Measurements from ENCODE around the gene ZG16.
A peak's percentile ranks its signal among the peaks of the same experiment; 100 is the strongest.
"Not testable (repeated sequence)": the region's sequence is repeated elsewhere in the genome, so short reads cannot be mapped to it uniquely, and the experiment has no call there.

The ZG16 gene

DNA sequence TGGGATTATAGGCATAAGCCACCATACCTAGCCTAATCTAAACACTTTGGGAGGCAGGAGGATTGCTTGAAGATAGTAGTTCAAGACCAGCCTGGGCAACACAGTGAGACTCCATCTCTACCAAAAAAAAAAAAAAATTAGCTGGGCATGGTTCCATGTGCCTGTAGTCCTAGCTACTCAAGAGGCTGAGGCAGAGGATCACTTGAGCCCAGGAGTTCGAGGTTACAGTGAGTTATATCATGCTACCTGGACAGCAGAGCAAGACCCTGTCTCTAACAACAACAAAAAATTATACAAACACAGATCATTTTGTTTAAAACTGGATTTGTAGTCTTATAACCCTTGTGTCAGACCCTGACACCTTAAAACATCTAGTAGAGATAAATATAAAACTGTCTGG, 24.5 kb upstream of the ZG16 start:
- DNase-seq, result no peak

DNA sequence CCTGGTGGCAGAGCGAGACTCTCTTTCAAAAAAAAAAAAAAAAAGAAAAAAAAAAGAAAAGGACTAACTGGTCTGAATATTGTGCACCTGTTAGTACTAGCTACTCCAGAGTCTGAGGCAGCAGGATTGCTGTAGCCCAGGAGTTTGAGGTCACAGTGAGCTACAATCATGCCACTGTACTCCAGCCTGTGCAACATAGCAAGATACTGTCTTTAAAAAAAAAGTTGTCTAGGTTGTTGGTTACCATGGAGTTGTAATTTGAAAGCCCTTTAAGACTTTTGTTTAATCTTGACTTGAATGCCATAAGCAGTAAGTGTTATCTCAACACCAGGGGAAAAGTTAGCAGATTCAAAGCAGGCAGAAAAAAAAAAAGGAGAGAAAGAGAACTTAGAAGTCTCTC, 21.4 kb upstream of the ZG16 start:
- no peak for DNase-seq

GRCh38 chr16:29757086-29757485, 21.0 kb upstream of the ZG16 start:
- DNase-seq, result not testable (repeated sequence)

- DNase-seq, result no peak
Measured at GRCh38 chr16:29757950-29758466, 20.0 kb upstream of the ZG16 start.

DNA sequence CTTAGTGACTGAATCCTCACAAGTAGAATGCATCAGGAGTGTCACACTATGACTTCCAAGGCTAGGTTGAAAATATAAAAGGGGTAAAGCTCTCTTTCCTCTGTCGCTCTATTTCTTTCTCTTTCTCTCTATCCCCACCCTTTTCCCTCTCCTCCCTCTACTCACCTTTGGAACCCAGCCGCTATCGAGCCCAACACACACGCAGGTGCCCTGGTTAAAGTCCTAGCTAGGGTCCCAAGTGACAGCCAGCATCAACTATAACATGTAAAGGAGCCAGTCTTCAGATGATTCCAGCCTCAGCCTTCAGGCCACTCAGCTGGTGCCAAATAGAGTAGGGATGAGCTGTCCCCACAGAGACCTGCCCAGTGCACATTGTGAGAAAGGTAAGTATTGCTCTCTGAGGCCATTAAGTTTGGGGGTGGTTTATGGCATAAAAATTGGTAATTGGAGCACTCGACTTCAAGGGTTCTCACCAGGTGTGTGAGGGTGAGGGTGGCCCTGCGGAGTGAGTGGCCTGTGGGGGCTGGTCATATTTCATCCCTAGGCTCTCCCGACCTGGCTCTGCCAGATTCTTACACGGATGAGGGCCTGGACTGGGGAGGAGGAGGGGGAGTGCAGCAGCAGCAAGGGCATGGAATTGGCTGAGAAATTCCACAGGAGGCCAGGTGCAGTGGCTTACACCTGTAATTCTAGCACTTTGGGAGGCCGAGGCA, 17.3 kb upstream of the ZG16 start:
- DNase-seq, result no peak

DNA sequence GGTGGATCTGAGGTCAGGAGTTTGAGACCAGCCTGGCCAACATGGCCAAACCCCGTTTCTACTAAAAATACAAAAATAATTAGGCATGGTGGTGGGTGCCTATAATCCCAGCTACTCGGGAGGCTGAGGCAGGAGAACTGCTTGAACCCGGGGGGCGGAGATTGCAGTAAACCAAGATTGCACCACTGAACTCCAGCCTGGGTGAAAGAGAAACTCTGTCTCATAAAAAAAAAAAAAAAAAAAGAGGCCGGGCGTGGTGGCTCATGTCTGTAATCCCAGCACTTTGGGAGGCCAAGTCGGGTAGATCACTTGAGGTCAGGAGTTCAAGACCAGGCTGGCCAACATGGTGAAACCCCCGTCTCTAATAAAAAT, 16.8 kb upstream of the ZG16 start:
- not testable (repeated sequence) for DNase-seq

GRCh38 chr16:29761882-29762281, 16.2 kb upstream of the ZG16 start:
- DNase-seq, result no peak

DNA sequence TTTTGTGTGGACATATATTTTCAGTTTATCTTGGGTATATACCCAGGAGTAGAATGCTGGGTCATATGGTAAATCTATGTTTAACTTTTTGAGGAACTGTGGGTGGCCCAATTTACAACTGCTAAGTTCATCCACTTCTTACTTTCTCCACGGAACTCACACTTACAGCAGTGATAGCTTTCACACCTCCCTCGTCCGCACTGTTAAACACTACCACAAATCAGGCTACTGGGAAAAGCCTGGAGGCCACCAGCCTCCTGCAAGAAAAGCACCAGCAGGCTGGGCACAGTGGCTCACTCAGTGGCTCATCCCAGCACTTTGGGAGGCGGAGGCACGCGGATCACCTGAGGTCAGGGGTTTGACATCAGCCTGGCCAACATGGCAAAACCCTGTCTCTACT, 14.7 kb upstream of the ZG16 start:
- DNase-seq, result no peak

- no peak for DNase-seq
Measured at GRCh38 chr16:29765167-29766032, 12.7 kb upstream of the ZG16 start.

DNA sequence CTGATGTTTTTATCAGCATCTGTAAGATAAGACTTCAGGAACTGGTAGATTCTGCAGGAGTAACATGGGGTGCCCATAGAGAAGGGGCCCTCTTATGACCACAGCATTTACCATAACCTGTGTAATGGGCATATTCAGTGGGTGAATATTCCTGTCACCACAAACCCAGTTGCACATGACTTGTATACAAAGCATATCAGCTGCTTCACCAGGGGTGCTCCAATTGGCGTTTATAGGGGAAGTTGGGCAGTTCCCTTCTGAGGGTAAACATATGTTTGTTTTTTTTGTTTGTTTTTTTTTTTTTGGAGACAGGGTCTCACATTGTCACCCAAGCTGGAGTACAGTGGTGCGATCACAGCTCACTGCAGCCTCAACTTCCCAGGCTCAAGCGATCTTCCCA, 11.5 kb upstream of the ZG16 start:
- DNase-seq, result no peak

DNA sequence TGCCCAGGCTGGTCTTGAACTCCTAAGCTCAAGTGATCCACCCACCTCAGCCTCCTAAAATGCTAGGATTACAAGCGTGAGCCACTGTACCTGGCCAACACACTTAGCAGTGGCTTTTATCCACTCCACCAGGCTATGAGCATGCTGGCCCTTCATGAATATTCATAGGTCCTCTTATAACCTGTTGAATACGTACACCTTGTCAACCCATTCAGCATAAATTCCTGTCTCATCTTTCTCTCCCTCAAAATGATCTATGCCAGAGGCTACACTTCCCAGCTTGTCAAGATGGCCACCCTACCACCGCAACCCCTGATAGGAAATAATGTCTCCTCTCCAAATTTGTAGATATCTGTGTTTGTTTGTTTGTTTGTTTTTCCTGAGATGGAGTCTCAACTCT, 11.0 kb upstream of the ZG16 start:
- DNase-seq, result no peak

- no peak for DNase-seq
Measured at GRCh38 chr16:29769507-29769906, 8.5 kb upstream of the ZG16 start.

DNA sequence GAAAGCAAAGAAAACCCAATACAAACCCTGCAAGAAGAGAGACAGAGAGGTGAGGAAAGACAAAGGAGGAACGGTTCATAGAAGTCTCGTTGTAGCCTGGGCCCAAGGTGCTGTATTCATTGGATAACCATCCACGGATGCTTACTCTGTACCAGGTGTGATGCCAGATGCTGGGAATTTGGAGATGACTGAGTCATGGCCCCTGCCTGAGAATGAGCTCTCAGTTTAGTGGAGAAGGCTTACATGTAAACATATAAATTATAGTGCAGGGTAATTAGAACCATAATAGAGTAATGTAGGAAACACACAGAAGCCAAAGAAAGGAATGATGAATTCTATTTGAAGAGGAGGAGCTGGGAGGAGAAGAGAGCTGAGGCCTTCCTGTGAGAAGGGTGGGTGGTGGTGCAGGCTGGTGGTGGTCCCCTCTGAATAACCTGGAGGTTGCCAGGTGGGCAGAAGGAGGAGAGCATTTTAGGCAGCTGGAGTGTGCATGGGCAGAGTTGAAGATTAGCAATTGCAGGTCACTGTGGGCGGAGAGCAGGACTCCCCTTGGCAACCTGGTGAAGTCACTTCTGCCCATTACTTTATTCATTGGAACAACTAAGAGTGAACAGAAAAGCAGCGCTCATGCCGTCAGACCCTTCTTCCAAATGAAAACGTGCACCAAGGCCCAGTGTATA, 7.7 kb upstream of the ZG16 start:
- no peak for DNase-seq

DNA sequence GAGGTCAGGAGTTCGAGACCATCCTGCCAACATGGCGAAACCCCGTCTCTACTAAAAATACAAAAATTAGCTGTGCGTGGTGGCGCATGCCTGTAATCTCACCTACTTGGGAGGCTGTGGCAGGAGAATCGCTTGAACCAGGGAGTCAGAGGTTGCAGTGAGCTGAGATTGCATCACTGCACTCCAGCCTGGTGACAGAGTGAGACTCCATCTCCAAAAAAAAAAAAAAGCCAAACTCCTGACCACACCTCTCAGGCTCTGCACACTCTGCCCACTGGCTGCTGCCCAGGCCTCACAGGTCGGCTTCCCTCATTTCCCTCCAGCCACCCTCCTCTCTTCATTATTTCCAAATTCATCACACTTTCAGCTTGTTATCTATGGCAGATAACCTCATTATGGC, 5.7 kb upstream of the ZG16 start:
- not testable (repeated sequence) for DNase-seq

DNA sequence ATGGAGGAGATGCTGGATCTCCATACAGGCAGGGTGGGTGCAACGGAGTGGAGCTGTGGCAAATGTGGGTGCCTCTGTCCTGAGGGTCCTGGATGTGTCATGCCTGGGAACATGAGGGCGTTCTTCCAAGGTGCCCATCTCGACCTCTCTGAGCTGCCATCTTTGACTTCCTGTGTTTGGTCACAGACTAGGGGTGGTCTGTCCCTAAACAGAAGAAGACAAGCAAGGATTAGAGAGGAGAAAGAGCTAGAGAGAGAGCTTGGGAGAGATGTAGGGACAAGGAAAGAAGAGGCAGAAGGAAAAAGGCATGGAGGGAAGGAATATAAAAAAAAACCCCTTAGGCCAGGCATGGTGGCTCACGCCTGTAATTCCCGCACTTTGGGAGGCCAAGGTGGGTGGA, 3.3 kb upstream of the ZG16 start:
- no peak for DNase-seq

DNA sequence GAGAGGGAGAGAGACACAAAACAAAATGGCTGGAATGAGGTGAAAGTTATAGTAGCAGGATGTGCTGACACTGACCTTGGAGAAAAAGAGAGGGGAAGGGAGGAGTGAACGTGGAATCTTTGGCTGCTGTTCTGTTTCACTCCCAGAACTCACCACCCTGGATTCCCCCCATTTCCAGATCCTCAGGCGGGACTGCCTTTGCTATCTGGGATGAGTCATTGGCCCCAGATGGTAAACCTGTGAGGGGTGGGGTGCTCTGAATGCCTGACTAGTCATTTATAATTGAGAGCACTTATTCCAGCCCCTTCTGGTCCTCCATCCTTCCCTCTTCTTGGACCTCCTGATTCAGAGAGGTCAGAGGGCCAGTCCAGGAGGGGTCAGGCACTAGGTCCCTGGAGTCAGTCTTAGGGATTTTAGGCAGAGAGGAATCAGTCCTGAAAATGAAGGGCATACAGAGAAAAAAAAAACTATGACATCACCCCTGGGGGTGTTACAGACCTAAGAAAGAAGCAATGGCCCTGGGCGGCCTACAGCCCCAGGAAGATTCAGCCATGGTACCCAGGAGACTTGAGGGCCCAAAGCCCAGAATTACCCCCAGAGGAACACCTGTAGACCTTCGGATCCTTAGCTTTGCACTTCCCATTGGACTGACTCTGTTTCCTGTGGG, 2.2 kb upstream of the ZG16 start:
- DNase-seq, result no peak

GRCh38 chr16:29779474-29779873, 1.4 kb downstream of the ZG16 start:
- no peak for DNase-seq

DNA sequence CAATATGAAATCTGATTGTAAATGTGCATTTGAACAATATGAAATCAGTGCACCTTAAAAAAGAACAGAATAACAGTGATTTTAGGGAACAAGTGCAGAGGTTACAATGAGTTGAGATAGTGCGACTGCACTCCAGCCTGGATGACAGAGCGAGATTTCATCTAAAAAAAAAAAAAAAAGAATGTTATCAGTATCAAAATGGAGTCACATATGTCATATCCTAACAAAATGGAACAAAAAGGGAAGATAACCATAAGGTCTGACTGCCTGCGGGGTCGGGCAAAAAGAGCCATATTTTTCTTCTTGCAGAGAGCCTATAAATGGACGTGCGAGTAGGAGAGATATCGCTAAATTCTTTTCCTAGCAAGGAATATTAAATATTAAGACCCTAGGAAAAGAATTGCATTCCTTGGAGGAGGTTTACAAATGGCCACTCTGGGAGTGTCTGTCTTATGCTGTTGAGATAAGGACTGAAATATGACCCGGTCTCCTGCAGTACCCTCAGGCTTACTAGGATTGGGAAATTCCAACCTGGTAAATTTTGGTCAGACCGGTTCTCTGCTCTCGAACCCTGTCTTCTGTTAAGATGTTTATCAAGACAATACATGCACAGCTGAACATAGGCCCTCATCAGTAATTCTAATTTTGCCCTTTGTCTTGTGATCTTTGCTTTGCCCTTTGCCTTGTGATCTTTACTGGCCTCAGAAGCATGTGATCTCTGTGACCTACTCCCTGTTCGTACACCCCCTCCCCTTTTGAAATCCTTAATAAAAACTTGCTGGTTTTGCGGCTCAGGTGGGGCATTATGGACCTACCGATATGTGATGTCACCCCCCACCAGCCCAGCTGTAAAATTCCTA, 5.3 kb downstream of the ZG16 start:
- not testable (repeated sequence) for DNase-seq

- DNase-seq, result peak; percentile 29 to 43
Measured at GRCh38 chr16:29784157-29784556, 6.1 kb downstream of the ZG16 start.

GRCh38 chr16:29784901-29785500, 6.9 kb downstream of the ZG16 start:
- DNase-seq, result peak; percentile 83 to 88

GRCh38 chr16:29787155-29787554, 9.1 kb downstream of the ZG16 start:
- not testable (repeated sequence) for DNase-seq

- no peak for DNase-seq
Measured at GRCh38 chr16:29789775-29790182, 11.7 kb downstream of the ZG16 start.

Measured in activated CD4-positive, alpha-beta T cell treated with anti-CD3 and anti-CD28 coated beads, Interleukin-2, amount 50 U/mL, for 48 hours (primary cell).